Kasumi-1 (cell line): ENCODE data around the gene MGAT5B.
"Not testable (repeated sequence)": the region's sequence is repeated elsewhere in the genome, so short reads cannot be mapped to it uniquely, and the experiment has no call there.

ENCODE experiments used
- DNase-seq, 2 experiments: peaks; one replicate each; lab custom pipeline; 2025; lab: John Stamatoyannopoulos, UW

The MGAT5B gene

GRCh38 chr17:76978050-76978449, 109.8 kb downstream of the MGAT5B start:
- not testable (repeated sequence) for DNase-seq

GRCh38 chr17:76981545-76982295, 113.5 kb downstream of the MGAT5B start:
- DNase-seq: no peak

- DNase-seq: no peak
Measured at GRCh38 chr17:76982408-76983074, 114.3 kb downstream of the MGAT5B start.

- no peak for DNase-seq
Measured at GRCh38 chr17:76983075-76983775, 115.0 kb downstream of the MGAT5B start.

- DNase-seq: no peak
Measured at GRCh38 chr17:76986365-76986764, 118.2 kb downstream of the MGAT5B start.

GRCh38 chr17:76987486-76988093, 119.4 kb downstream of the MGAT5B start:
- no peak for DNase-seq

- no peak for DNase-seq
Measured at GRCh38 chr17:76988796-76989195, 120.6 kb downstream of the MGAT5B start.

- no peak for DNase-seq
Measured at GRCh38 chr17:76989519-76989918, 121.3 kb downstream of the MGAT5B start.

GRCh38 chr17:76992891-76993290, 124.7 kb downstream of the MGAT5B start:
- no peak for DNase-seq

GRCh38 chr17:76993651-76994050, 125.4 kb downstream of the MGAT5B start:
- DNase-seq: no peak

GRCh38 chr17:76994237-76994637, 126.0 kb downstream of the MGAT5B start:
- no peak for DNase-seq

- DNase-seq: no peak
Measured at GRCh38 chr17:76995387-76996105, 127.3 kb downstream of the MGAT5B start.

- DNase-seq: no peak
Measured at GRCh38 chr17:76996741-76997694, 128.8 kb downstream of the MGAT5B start.

GRCh38 chr17:76997981-76998531, 129.9 kb downstream of the MGAT5B start:
- DNase-seq: peak; percentile 80 to 84

GRCh38 chr17:76998839-76999238, 130.6 kb downstream of the MGAT5B start:
- DNase-seq: no peak
